DOHH2 (cell line): Measurements from ENCODE around the gene RNF130.

ENCODE experiments used
- CTCF ChIP-seq: fragments of 200-600 bp; sonication (generic); IDR thresholded peaks from one replicate; pipeline ENCODE4 v1.5.1; 2014; ENCODE audit warnings: antibody characterized with exemption, mild to moderate bottlenecking, low read depth, low read length; ENCODE audit not compliant: poor library complexity, severe bottlenecking
- EZH2phosphoT487 ChIP-seq: fragments of 200-600 bp; sonication (generic); IDR thresholded peaks from 2 replicates; pipeline ENCODE4 v1.6.1; 2017; ENCODE audit warnings: borderline replicate concordance, mild to moderate bottlenecking, antibody characterized with exemption, low read length, moderate library complexity, mixed read lengths

GRCh38 chr5:179994583-179995323 lies 76.8 kb downstream of the RNF130 start:
- TF ChIP-seq CTCF = no peak
- TF ChIP-seq EZH2phosphoT487 = no peak
